ENCODE data around the gene CHRNA3.

CHRNA3 gene

DNA sequence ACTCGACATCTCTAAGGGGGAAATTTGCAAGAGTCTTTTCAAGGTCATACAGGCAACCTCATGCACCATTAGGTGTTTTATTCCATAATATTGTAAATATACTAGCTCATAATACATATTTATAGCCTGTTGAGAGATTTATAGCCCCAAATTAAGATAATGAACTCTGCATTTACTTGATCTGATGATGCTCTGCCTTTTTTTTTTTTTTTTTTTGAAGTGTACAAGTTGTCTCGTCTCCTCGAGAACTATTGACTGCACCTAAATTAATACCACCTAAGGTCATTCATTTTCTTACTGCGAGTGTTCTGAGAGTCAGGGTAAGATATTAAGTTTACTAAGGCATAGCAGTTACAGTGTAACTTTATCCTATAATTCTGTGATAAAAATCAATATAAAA lies 49.4 kb downstream of the CHRNA3 start:
- no peak overlapping the region for H2AK5ac ChIP-seq (ENCODE audit: low read length)
- H3K27ac ChIP-seq (ENCODE audit: low read depth, low read length) = no peak overlapping the region
- no CpG with 5 or more reads among the region's 4 CpGs for WGBS (ENCODE audit: extremely low coverage, insufficient coverage, insufficient read length)
- no peak overlapping the region for H2BK12ac ChIP-seq (ENCODE audit: low read length)
- no peaks in the 10 kb centered on the region for H3K79me2 ChIP-seq (ENCODE audit: control insufficient read depth, insufficient read depth, low read length, poor library complexity)
- no peak overlapping the region for H4K8ac ChIP-seq (ENCODE audit: low read depth, low read length)
- no peak overlapping the region for H3K18ac ChIP-seq (ENCODE audit: low read length)
- no peak overlapping the region for H3K9ac ChIP-seq (ENCODE audit: low read length)
- no peak overlapping the region for H2BK120ac ChIP-seq (ENCODE audit: insufficient read depth, low read length, poor library complexity)
- no peak overlapping the region for H2AFZ ChIP-seq (ENCODE audit: insufficient read depth, low read length, poor library complexity)
- no peaks in the 10 kb centered on the region for H3K79me1 ChIP-seq (ENCODE audit: low read length)
- no peak overlapping the region for H3K4ac ChIP-seq (ENCODE audit: low read depth, low read length)
- no peaks in the 10 kb centered on the region for H3K36me3 ChIP-seq (ENCODE audit: control insufficient read depth in 1 of 2, insufficient read depth in 2 of 2, low read length in 2 of 2)
- H3K27me3 ChIP-seq (ENCODE audit: insufficient read depth, low read length) = no peaks in the 10 kb centered on the region
- H2BK5ac ChIP-seq (ENCODE audit: low read depth, low read length, poor library complexity) = no peak overlapping the region
- H3K9me3 ChIP-seq (ENCODE audit: insufficient read depth, low read depth, low read length) = no peaks in the 10 kb centered on the region
- H4K12ac ChIP-seq (ENCODE audit: low read depth, low read length) = no peak overlapping the region
- no peak overlapping the region for H3K4me2 ChIP-seq (ENCODE audit: low read length)
- no peaks in the 10 kb centered on the region for H3K4me1 ChIP-seq (ENCODE audit: control insufficient read depth in 1 of 2, insufficient read depth in 2 of 2, low read length in 2 of 2)
- no peak overlapping the region for H4K91ac ChIP-seq (ENCODE audit: low read depth, low read length)
- no peak overlapping the region for H3K23ac ChIP-seq (ENCODE audit: low read length)
- no peak for DNase-seq
- H3K14ac ChIP-seq (ENCODE audit: low read length) = no peak overlapping the region
- H3K4me3 ChIP-seq (ENCODE audit: low read depth, low read length) = no peak overlapping the region

DNA sequence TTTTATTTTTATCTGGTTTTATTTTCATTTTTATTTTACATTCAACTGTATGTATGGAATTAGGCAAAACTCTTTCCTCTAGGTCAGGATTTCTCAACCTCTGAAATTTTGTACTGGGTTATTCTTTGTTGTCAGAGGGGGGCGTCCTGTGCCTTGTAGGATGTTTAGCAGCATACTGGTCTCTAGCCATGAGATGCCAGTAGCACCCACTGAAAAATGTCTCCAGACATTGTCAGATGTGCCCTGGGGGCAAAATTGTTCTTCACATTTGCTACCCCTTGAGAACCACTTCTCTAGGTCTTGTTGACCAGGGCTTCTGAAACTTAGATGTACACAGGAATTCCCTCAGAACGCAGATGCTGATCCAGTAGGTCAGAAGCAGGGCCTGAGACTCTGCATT lies 50.1 kb downstream of the CHRNA3 start:
- no peaks in the 10 kb centered on the region for H3K79me1 ChIP-seq (ENCODE audit: low read length)
- H3K9me3 ChIP-seq (ENCODE audit: insufficient read depth, low read depth, low read length) = no peaks in the 10 kb centered on the region
- no peak overlapping the region for H3K4me2 ChIP-seq (ENCODE audit: low read length)
- H3K23ac ChIP-seq (ENCODE audit: low read length) = no peak overlapping the region
- no peak overlapping the region for H3K27ac ChIP-seq (ENCODE audit: low read depth, low read length)
- no peak overlapping the region for H3K4ac ChIP-seq (ENCODE audit: low read depth, low read length)
- no peak overlapping the region for H2BK120ac ChIP-seq (ENCODE audit: insufficient read depth, low read length, poor library complexity)
- no peak overlapping the region for H2AK5ac ChIP-seq (ENCODE audit: low read length)
- no peak overlapping the region for H2AFZ ChIP-seq (ENCODE audit: insufficient read depth, low read length, poor library complexity)
- no peak overlapping the region for H3K4me3 ChIP-seq (ENCODE audit: low read depth, low read length)
- no CpG with 5 or more reads among the region's 2 CpGs for WGBS (ENCODE audit: extremely low coverage, insufficient coverage, insufficient read length)
- no peak overlapping the region for H3K18ac ChIP-seq (ENCODE audit: low read length)
- no peak overlapping the region for H2BK5ac ChIP-seq (ENCODE audit: low read depth, low read length, poor library complexity)
- DNase-seq = no peak
- H3K27me3 ChIP-seq (ENCODE audit: insufficient read depth, low read length) = no peaks in the 10 kb centered on the region
- H3K14ac ChIP-seq (ENCODE audit: low read length) = no peak overlapping the region
- H3K36me3 ChIP-seq (ENCODE audit: control insufficient read depth in 1 of 2, insufficient read depth in 2 of 2, low read length in 2 of 2) = no peaks in the 10 kb centered on the region
- no peak overlapping the region for H4K91ac ChIP-seq (ENCODE audit: low read depth, low read length)
- H2BK12ac ChIP-seq (ENCODE audit: low read length) = no peak overlapping the region
- H4K8ac ChIP-seq (ENCODE audit: low read depth, low read length) = no peak overlapping the region
- no peak overlapping the region for H4K12ac ChIP-seq (ENCODE audit: low read depth, low read length)
- no peak overlapping the region for H3K9ac ChIP-seq (ENCODE audit: low read length)
- H3K4me1 ChIP-seq (ENCODE audit: control insufficient read depth in 1 of 2, insufficient read depth in 2 of 2, low read length in 2 of 2) = peaks cover 0 to 4% of the 10 kb centered on the region in 2 experiments
- H3K79me2 ChIP-seq (ENCODE audit: control insufficient read depth, insufficient read depth, low read length, poor library complexity) = no peaks in the 10 kb centered on the region

DNA sequence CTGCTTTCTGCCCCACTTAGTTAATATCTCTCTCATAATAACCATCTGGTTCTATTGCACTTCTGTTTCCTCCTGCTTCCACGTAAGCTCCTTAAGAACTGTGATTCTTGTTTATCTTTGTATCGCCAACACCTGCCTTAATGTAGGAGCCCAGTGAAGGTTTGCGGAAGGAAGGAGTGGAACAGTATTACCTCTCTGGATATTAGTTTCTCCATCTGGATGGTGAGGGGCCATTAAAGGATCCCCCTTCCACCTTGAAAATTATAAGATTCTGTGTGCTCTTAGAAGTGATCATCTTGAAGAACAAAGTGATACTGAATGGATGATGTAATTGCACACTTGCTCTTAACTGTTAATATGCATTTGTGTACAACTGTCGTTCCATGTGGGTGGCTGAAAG lies 53.3 kb downstream of the CHRNA3 start:
- Histone ChIP-seq H3K27ac (ENCODE audit: low read depth, low read length) (no peak overlapping the region), H2BK12ac (ENCODE audit: low read length) (no peak overlapping the region), H3K36me3 (ENCODE audit: control insufficient read depth in 1 of 2, insufficient read depth in 2 of 2, low read length in 2 of 2) (no peaks in the 10 kb centered on the region), H3K79me1 (ENCODE audit: low read length) (no peaks in the 10 kb centered on the region), H4K8ac (ENCODE audit: low read depth, low read length) (no peak overlapping the region), H2AK5ac (ENCODE audit: low read length) (no peak overlapping the region), H3K9ac (ENCODE audit: low read length) (no peak overlapping the region), H3K18ac (ENCODE audit: low read length) (no peak overlapping the region), H3K4me1 (ENCODE audit: control insufficient read depth in 1 of 2, insufficient read depth in 2 of 2, low read length in 2 of 2) (peaks cover 2 to 9% of the 10 kb centered on the region in 2 experiments), H2AFZ (ENCODE audit: insufficient read depth, low read length, poor library complexity) (no peak overlapping the region), H3K9me3 (ENCODE audit: insufficient read depth, low read depth, low read length) (no peaks in the 10 kb centered on the region), H2BK120ac (ENCODE audit: insufficient read depth, low read length, poor library complexity) (no peak overlapping the region), H2BK5ac (ENCODE audit: low read depth, low read length, poor library complexity) (no peak overlapping the region), H3K4ac (ENCODE audit: low read depth, low read length) (no peak overlapping the region), H3K27me3 (ENCODE audit: insufficient read depth, low read length) (no peaks in the 10 kb centered on the region), H3K14ac (ENCODE audit: low read length) (no peak overlapping the region), H3K79me2 (ENCODE audit: control insufficient read depth, insufficient read depth, low read length, poor library complexity) (no peaks in the 10 kb centered on the region), H4K12ac (ENCODE audit: low read depth, low read length) (no peak overlapping the region), H3K4me3 (ENCODE audit: low read depth, low read length) (no peak overlapping the region), H3K4me2 (ENCODE audit: low read length) (no peak overlapping the region), H4K91ac (ENCODE audit: low read depth, low read length) (no peak overlapping the region), H3K23ac (ENCODE audit: low read length) (no peak overlapping the region)
- DNase-seq = no peak
- WGBS (ENCODE audit: extremely low coverage, insufficient coverage, insufficient read length) = no CpG with 5 or more reads among the region's 4 CpGs

DNA sequence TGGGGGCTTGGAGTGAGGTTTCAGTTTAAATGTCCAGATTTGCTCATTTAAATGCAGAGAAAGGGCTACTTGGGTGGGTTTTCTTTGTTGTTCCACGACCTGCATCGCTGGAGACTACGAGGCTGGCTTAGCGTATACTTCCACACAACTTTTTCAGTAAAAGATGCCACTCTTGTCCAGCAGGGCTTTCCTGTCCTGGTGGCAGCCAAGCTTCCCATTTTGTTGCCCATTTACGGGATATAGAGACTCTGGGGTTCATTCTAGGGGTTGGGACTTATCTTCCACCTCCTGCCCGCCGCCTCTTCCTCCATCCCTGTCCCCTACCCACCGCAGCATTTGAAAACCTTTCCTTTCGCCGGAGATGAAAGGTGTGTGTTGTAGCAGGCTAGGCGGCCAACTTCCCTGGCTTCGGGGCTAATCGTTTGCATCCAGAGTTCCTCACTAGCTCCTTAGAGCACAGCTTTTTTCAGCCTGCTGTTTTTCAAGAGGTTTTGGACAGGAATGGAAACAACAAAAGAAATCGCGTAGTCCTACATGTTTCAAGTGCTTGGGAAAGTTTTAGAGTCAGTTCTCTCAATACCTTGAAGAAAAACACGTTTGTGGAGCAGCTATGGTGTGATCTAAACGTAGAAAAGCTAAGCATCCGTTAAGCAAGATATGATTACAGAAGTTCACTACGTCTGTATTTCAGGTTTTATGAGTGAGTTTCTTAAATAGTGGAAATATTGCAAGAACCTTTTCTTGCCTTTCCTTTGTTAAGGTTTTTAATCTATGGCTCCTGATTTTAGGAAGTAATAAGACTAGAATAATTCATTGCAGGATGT lies 54.6 kb downstream of the CHRNA3 start:
- no peaks in the 10 kb centered on the region for H3K27me3 ChIP-seq (ENCODE audit: insufficient read depth, low read length)
- no peak overlapping the region for H3K14ac ChIP-seq (ENCODE audit: low read length)
- H3K79me2 ChIP-seq (ENCODE audit: control insufficient read depth, insufficient read depth, low read length, poor library complexity) = no peaks in the 10 kb centered on the region

More for the DNA sequence above, 54.6 kb downstream of the CHRNA3 start:
- DNase-seq = peak; percentile 7 to 53
- no peak overlapping the region for H3K4ac ChIP-seq (ENCODE audit: low read depth, low read length)
- no peak overlapping the region for H2BK12ac ChIP-seq (ENCODE audit: low read length)
- no peak overlapping the region for H4K91ac ChIP-seq (ENCODE audit: low read depth, low read length)
- no peak overlapping the region for H3K18ac ChIP-seq (ENCODE audit: low read length)
- H2AFZ ChIP-seq (ENCODE audit: insufficient read depth, low read length, poor library complexity) = peak overlapping the region; percentile 100
- H4K12ac ChIP-seq (ENCODE audit: low read depth, low read length) = peak overlapping the region; percentile 26
- no peak overlapping the region for H2BK5ac ChIP-seq (ENCODE audit: low read depth, low read length, poor library complexity)
- H4K8ac ChIP-seq (ENCODE audit: low read depth, low read length) = no peak overlapping the region
- peak overlapping the region; percentile 54 for H3K9ac ChIP-seq (ENCODE audit: low read length)
- H3K79me1 ChIP-seq (ENCODE audit: low read length) = no peaks in the 10 kb centered on the region
- WGBS (ENCODE audit: extremely low coverage, insufficient coverage, insufficient read length) = no CpG with 5 or more reads among the region's 19 CpGs
- no peaks in the 10 kb centered on the region for H3K36me3 ChIP-seq (ENCODE audit: control insufficient read depth in 1 of 2, insufficient read depth in 2 of 2, low read length in 2 of 2)
- H3K27ac ChIP-seq (ENCODE audit: low read depth, low read length) = no peak overlapping the region
- no peak overlapping the region for H2AK5ac ChIP-seq (ENCODE audit: low read length)
- peak overlapping the region; percentile 22 for H3K4me3 ChIP-seq (ENCODE audit: low read depth, low read length)
- H3K9me3 ChIP-seq (ENCODE audit: insufficient read depth, low read depth, low read length) = no peaks in the 10 kb centered on the region
- H3K4me2 ChIP-seq (ENCODE audit: low read length) = peak overlapping the region; percentile 95
- no peak overlapping the region for H3K23ac ChIP-seq (ENCODE audit: low read length)
- H2BK120ac ChIP-seq (ENCODE audit: insufficient read depth, low read length, poor library complexity) = no peak overlapping the region
- H3K4me1 ChIP-seq (ENCODE audit: control insufficient read depth in 1 of 2, insufficient read depth in 2 of 2, low read length in 2 of 2) = peaks cover 2 to 9% of the 10 kb centered on the region in 2 experiments
